ENCODE results near the gene CRKL. TPM values are rescaled to one million over a fixed set of nuclear protein-coding genes. Genes with fewer than 3 reads are reported as not detected.

Gene CRKL
- total RNA-seq, 3 donors from 2014 or later: 36.8 to 46.5 (median 42.3) TPM

DNA sequence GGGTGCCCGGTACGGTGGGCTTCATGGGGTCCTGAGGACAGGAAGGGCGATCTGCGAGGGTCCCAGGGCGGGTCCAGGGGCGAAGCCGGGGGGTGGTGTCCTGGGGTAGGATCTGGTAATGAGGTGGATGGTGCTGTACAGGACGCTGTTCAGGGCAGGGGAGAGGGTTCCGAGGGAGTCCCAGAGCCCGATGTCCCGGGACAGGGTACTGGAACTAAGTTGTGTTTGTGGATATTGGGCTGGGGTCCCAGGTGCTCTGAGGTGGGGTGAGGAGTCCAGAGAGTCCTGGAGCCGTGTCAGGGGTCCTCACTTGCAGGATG, 65.3 kb downstream of the CRKL start:
- TF ChIP-seq POLR2AphosphoS5 (IDR thresholded peaks at IDR 0.05): no peak
- TF ChIP-seq, protein P1, sequence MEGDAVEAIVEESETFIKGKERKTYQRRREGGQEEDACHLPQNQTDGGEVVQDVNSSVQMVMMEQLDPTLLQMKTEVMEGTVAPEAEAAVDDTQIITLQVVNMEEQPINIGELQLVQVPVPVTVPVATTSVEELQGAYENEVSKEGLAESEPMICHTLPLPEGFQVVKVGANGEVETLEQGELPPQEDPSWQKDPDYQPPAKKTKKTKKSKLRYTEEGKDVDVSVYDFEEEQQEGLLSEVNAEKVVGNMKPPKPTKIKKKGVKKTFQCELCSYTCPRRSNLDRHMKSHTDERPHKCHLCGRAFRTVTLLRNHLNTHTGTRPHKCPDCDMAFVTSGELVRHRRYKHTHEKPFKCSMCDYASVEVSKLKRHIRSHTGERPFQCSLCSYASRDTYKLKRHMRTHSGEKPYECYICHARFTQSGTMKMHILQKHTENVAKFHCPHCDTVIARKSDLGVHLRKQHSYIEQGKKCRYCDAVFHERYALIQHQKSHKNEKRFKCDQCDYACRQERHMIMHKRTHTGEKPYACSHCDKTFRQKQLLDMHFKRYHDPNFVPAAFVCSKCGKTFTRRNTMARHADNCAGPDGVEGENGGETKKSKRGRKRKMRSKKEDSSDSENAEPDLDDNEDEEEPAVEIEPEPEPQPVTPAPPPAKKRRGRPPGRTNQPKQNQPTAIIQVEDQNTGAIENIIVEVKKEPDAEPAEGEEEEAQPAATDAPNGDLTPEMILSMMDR (IDR thresholded peaks at IDR 0.05): no peak
- no peak for TF ChIP-seq POLR2A (IDR thresholded peaks at IDR 0.05)
- intact Hi-C loops (cut with DNase I; ENCODE audit: low total_unique reads): no loop called here
- Histone ChIP-seq H3K4me1 (peaks cover 4 to 21% of the 10 kb centered on the region in 2 donors), H3K36me3 (no peaks in the 10 kb centered on the region), H3K9me3 (no peaks in the 10 kb centered on the region), H3K27ac (peak overlapping the region; percentile 92), H3K4me3 (peak overlapping the region; percentile 85 to 92 (median 86)), H3K27me3 (no peaks in the 10 kb centered on the region)
- DNase-seq (ENCODE audit: low spot score in 2 of 2): no peak

DNA sequence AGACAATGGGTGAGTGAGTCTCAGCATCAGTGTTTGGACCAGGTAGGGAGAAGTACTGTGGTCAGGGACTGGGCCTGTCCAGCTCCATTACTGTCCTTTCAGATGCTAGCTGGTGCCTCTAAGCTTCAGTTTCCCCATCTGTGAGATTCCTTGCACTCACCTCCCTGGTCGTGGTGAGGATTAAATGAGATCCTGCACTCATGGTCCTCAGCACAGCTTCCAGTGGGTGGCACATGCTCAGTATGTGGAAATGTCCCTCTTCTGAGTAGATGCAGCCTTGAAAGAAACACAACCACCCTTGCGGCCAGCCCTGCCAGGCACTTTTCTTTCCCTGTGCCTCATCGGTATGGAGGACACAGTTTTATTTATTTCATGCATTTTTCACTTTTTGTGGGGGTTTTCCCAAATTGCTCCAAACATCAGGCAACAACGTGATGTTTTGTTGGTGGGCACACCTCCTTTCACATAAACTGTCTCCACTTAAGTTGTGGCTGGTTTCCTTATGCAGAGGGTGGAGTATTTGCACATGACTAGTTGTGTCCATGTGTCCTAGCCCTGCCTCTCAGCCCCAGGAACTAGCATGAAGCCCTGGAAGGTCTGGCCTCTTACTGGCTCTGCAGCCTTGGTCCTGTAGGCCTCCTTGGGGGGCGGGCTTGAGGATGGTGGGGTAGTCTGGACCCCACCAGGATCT, 66.0 kb downstream of the CRKL start:
- Histone ChIP-seq H3K9me3 (no peaks in the 10 kb centered on the region), H3K27me3 (no peaks in the 10 kb centered on the region), H3K36me3 (no peaks in the 10 kb centered on the region), H3K27ac (no peak overlapping the region), H3K4me1 (peaks cover 4 to 21% of the 10 kb centered on the region in 2 donors), H3K4me3 (peak overlapping the region; percentile 85 to 92 (median 86))
- no peak for DNase-seq (ENCODE audit: low spot score in 2 of 2)
- TF ChIP-seq POLR2AphosphoS5 (IDR thresholded peaks at IDR 0.05): no peak
- no peak for TF ChIP-seq POLR2A (IDR thresholded peaks at IDR 0.05)
- TF ChIP-seq, protein P1 (IDR thresholded peaks at IDR 0.05): no peak
- intact Hi-C loops (cut with DNase I; ENCODE audit: low total_unique reads): no loop called here

DNA sequence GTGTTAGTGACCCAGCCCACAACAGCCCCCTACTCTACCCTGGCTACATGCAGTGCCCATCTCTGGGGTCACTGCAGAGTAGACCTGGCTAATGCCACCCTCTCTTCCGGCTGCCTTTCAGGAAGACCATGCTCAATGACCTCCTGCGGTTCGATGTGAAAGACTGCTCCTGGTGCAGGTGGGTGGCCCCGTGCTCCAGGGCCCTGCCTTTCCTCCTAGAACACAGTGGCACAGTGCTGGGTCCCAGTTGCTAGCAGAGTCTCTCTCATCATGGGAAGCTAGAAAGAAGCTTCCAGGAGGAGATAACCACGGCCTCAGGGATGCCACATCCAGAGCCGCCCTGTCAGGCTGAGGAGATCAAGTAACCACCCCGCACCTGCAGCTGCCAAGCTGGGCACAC, 68.5 kb downstream of the CRKL start:
- H3K9me3 ChIP-seq: no peaks in the 10 kb centered on the region
- intact Hi-C loops (cut with DNase I; ENCODE audit: low total_unique reads): loop anchor here (5.0 kb wide), 1 partner anchor 1017 kb away; no protein-coding TSS in a partner anchor
- DNase-seq (ENCODE audit: low spot score in 2 of 2): no peak
- H3K4me3 ChIP-seq: no peak overlapping the region
- H3K36me3 ChIP-seq: no peaks in the 10 kb centered on the region
- H3K27ac ChIP-seq: no peak overlapping the region
- no peaks in the 10 kb centered on the region for H3K27me3 ChIP-seq
- peaks cover 0 to 15% of the 10 kb centered on the region in 2 donors for H3K4me1 ChIP-seq
- no peak for TF ChIP-seq POLR2AphosphoS5 (IDR thresholded peaks at IDR 0.05)
- TF ChIP-seq, protein P1 (IDR thresholded peaks at IDR 0.05): no peak
- TF ChIP-seq POLR2A (IDR thresholded peaks at IDR 0.05): no peak

DNA sequence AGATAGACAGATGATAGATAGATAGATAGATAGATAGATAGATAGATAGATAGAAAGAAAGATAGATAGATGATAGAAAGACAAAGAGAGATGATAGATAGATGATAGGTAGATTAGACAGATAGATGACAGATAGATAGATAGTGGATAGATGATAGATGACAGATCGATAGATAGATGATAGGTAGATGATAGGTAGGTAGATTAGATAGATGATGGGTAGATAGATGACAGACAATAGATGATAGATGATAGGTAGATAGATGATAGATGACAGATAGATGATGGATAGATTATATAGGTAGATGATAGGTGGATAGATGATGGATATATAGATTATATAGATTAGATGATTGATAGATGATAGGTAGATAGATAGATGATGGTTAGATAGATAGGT, 69.2 kb downstream of the CRKL start:
- H3K27ac ChIP-seq: no peak overlapping the region
- H3K27me3 ChIP-seq: no peaks in the 10 kb centered on the region
- intact Hi-C loops (cut with DNase I; ENCODE audit: low total_unique reads): loop anchor here (5.0 kb wide), 1 partner anchor 1016 kb away; no protein-coding TSS in a partner anchor
- no peak overlapping the region for H3K4me3 ChIP-seq
- H3K4me1 ChIP-seq: peaks cover 0 to 10% of the 10 kb centered on the region in 2 donors
- no peaks in the 10 kb centered on the region for H3K9me3 ChIP-seq
- no peak for DNase-seq (ENCODE audit: low spot score in 2 of 2)
- no peaks in the 10 kb centered on the region for H3K36me3 ChIP-seq
- TF ChIP-seq POLR2A (IDR thresholded peaks at IDR 0.05): no peak
- TF ChIP-seq, protein P1 (IDR thresholded peaks at IDR 0.05): no peak
- TF ChIP-seq POLR2AphosphoS5 (IDR thresholded peaks at IDR 0.05): no peak

DNA sequence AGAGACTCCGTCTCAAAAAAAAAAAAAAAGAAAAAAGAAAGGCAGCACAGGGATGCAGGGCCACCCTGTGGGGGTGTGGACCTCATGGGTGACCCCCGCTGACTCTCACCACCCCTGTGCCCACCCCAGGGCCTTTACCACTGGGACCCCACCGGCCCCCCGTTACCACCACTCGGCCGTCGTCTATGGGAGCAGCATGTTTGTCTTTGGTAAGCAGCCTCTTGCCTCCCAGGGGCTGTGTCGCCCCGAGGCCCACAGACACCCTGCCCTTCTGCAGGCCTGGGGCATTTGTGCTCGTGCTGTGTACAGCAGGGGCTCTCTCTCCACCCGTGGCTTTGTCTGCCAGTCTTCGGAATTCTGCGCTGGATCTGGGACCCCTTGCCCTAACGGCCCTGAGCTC, 70.2 kb downstream of the CRKL start:
- Histone ChIP-seq H3K27me3 (no peaks in the 10 kb centered on the region), H3K9me3 (no peaks in the 10 kb centered on the region), H3K27ac (no peak overlapping the region), H3K4me3 (no peak overlapping the region), H3K36me3 (no peaks in the 10 kb centered on the region), H3K4me1 (peaks cover 0 to 9% of the 10 kb centered on the region in 2 donors)
- intact Hi-C loops (cut with DNase I; ENCODE audit: low total_unique reads): loop anchor here (5.0 kb wide), 1 partner anchor 1015 kb away; no protein-coding TSS in a partner anchor
- no peak for DNase-seq (ENCODE audit: low spot score in 2 of 2)
- TF ChIP-seq POLR2A (IDR thresholded peaks at IDR 0.05): no peak
- TF ChIP-seq, protein P1 (IDR thresholded peaks at IDR 0.05): no peak
- no peak for TF ChIP-seq POLR2AphosphoS5 (IDR thresholded peaks at IDR 0.05)
